Ishikawa (cell line): ENCODE data around the gene PLXNB1.

Experiments used
- CEBPB ChIP-seq: IDR thresholded peaks from 2 replicates; pipeline ENCODE4 v1.6.1; 2012
- CREB1 ChIP-seq: IDR thresholded peaks from 2 replicates; pipeline ENCODE4 v1.6.1; 2012; ENCODE audit warnings: low read depth
- EGR1 ChIP-seq: IDR thresholded peaks from 2 replicates; pipeline ENCODE4 v1.6.1; 2012
- EP300 ChIP-seq: IDR thresholded peaks from 2 replicates; pipeline ENCODE4 v1.6.1; 2012; ENCODE audit warnings: borderline replicate concordance
- FOXM1 ChIP-seq: IDR thresholded peaks from 2 replicates; pipeline ENCODE4 v1.6.1; 2012; ENCODE audit warnings: low read depth, borderline replicate concordance
- NFIC ChIP-seq: IDR thresholded peaks from 2 replicates; pipeline ENCODE4 v1.6.1; 2012
- RAD21 ChIP-seq: IDR thresholded peaks from 2 replicates; pipeline ENCODE4 v1.6.1; 2012; ENCODE audit warnings: low read depth
- REST ChIP-seq: IDR thresholded peaks from 2 replicates; pipeline ENCODE4 v1.6.1; 2012; ENCODE audit warnings: low read depth, mild to moderate bottlenecking
- TAF1 ChIP-seq: IDR thresholded peaks from 2 replicates; pipeline ENCODE4 v1.6.1; 2012; ENCODE audit warnings: low read depth, mild to moderate bottlenecking
- TCF12 ChIP-seq: IDR thresholded peaks from 2 replicates; pipeline ENCODE4 v1.6.1; 2012; ENCODE audit warnings: low read depth
- TEAD4 ChIP-seq: IDR thresholded peaks from 2 replicates; pipeline ENCODE4 v1.6.1; 2012
- USF1 ChIP-seq: IDR thresholded peaks from 2 replicates; pipeline ENCODE4 v1.6.1; 2012
- YY1 ChIP-seq: IDR thresholded peaks from 2 replicates; pipeline ENCODE4 v1.6.1; 2012; ENCODE audit warnings: low read depth
- ZBTB7A ChIP-seq: IDR thresholded peaks from 2 replicates; pipeline ENCODE4 v1.6.1; 2012; ENCODE audit warnings: low read depth
- TF ChIP-seq, protein P1 (sequence below): IDR thresholded peaks from 2 replicates; pipeline ENCODE4 v1.6.1; 2012

Gene PLXNB1

GRCh38 chr3:48413611-48414010 lies 16.3 kb downstream of the PLXNB1 start:
- no peak for TF ChIP-seq EP300
- TF ChIP-seq REST = no peak
- TF ChIP-seq EGR1 = no peak
- TF ChIP-seq RAD21 = no peak
- TF ChIP-seq ZBTB7A = no peak
- no peak for TF ChIP-seq CEBPB

- TF ChIP-seq USF1 (no peak), REST (no peak), NFIC (no peak), CEBPB (no peak), EGR1 (no peak), TEAD4 (no peak), CREB1 (no peak), YY1 (no peak), RAD21 (no peak), EP300 (no peak), TAF1 (no peak), ZBTB7A (no peak), FOXM1 (no peak), TCF12 (no peak)
- TF ChIP-seq, protein P1, sequence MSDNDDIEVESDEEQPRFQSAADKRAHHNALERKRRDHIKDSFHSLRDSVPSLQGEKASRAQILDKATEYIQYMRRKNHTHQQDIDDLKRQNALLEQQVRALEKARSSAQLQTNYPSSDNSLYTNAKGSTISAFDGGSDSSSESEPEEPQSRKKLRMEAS = no peak
These were observed 16.8 kb downstream of the PLXNB1 start for GRCh38 chr3:48413086-48413485.

DNA sequence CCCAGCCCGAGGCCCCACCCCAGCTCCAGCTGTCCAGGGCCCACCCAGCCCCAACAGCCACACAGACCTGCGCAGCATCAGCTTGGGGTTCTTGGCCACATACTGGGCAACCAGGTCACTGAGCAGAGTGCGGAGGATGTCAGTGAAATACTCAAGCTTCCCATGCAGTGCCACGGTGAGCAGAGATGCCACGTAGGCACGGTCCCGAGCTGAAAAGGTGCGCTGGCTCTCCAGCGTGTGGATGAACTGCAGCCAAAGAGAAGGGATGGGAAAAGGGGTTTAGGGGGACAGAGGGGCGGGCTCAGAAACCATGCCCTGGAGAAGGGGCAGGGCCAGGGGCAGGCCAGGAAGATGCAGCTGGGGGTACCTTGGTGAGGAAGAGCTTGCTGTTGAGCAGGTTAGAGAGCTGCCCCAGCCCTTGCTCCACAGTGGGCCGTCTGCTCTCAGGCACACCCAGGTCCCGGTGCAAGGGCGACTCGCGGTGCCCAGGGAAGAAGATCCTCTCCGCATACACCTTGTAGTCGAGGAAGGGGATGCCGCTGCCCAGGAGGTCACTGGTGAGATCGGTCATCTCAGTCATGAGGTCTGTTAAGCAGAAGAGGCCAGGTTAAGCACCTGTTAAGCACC lies 17.4 kb downstream of the PLXNB1 start:
- TF ChIP-seq RAD21 (no peak), FOXM1 (no peak), TAF1 (no peak), REST (no peak), EGR1 (no peak), ZBTB7A (no peak)

DNA sequence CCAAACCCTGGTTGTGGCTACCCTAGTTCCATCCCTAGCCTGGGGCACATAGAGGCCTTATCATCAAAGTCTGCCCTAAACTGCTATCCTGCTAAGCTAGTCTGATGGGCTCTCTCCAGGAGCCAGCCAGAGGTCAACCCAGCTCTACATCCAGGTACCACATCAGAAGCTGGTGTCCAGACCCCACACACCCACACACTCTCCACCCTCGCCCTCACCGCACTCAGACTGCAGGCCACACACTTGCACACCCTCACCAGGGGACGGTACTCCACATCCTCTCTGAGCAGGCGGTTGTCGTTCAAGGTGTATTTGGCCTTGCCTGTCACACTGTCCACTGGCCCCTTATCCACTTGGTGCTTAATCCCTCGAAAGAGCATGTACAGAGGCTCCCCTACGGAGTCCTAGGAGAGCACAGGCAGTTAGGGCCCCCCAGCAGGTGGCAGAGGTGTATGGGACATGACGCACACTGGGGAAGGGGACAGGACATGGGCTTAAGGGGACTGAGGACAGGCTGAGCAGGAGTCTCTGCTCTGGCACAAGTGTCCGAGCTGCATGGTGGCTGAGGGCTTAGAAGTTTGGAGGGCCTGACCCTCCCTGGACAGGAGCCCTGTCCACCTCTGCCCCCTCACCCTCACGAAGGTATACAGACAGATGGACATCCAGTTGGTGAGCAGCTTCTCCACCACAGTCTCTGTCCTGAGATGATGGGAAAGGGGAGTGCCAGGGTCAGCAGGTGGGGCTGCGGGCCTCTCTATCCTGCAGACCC lies 18.1 kb downstream of the PLXNB1 start:
- TF ChIP-seq REST = no peak
- TF ChIP-seq NFIC = no peak
- TF ChIP-seq EGR1 = no peak
